Upper lobe of right lung (tissue), 1 donor: ENCODE measurements around the gene TIGAR. TPM values are rescaled to one million over a fixed set of nuclear protein-coding genes. Genes with fewer than 3 reads are reported as not detected.
A peak's percentile ranks its signal among the peaks of the same experiment; 100 is the strongest.

Source experiments
- ATAC-seq: fragments of 200-7000 bp; cut with Tn5 transposase; one replicate; pipeline ENCODE4 v1.9.1; 2020; ENCODE audit warnings: mild to moderate bottlenecking, moderate library complexity
- DNase-seq: peaks from one replicate; pipeline ENCODE4 v3.0.0-alpha.2; 2020
- H3K27ac ChIP-seq: fragments of 200-600 bp; one replicate; pipeline ENCODE4 v1.8.0; 2022
- H3K27me3 ChIP-seq: fragments of 200-600 bp; one replicate; pipeline ENCODE4 v1.8.0; 2022; ENCODE audit warnings: mild to moderate bottlenecking
- H3K36me3 ChIP-seq: fragments of 200-600 bp; one replicate; pipeline ENCODE4 v1.8.0; 2022
- H3K4me1 ChIP-seq: fragments of 200-600 bp; one replicate; pipeline ENCODE4 v1.8.0; 2022
- H3K4me3 ChIP-seq: fragments of 200-600 bp; one replicate; pipeline ENCODE4 v1.8.0; 2022; ENCODE audit warnings: mild to moderate bottlenecking
- H3K9me3 ChIP-seq: fragments of 200-600 bp; one replicate; pipeline ENCODE4 v1.8.0; 2022
- CTCF ChIP-seq: fragments of 200-600 bp; IDR thresholded peaks from one replicate; pipeline ENCODE4 v1.8.0; 2022; ENCODE audit warnings: antibody characterized with exemption
- intact Hi-C: fragments of 100-400 bp; cut with DNase I; formaldehyde crosslinking; loops from one replicate; pipeline ENCODE4 v1.11.0; 2022
- total RNA-seq: library from RNA; stranded (reverse); fragmentation: NEBNext Ultra II Directional; extraction: Animal tissue kit (Norgen Biotek cat#: 25700); gene quantifications from one replicate; pipeline ENCODE4 v1.2.1, GENCODE V29; 2021
- donor health status: DM: no; HTN: yes; CAD: no; lungs with severe emphysema.

The TIGAR gene
- total RNA-seq, 1 donor from 2014 or later: 20.0 TPM

DNA sequence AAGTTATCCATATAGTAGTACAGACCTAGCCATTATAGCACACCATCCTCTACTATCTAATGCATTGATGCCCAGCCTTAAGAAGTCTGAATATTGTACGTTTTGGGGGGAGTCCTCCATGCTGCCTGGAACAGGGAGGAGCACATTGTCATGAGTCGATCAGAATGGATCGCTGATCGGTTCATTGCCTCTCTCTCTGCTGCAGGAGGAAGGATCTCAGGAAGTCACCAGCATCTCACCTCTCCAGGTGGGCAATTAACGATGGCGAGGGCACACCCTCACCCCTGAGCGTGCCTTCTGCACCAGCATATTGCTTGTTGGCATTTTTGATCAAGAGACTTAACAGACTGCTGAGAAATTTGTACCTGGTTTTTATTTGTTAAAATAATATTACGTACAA is 35.9 kb upstream of the TIGAR start:
- Histone ChIP-seq H3K4me1 (peaks cover 29% of the 10 kb centered on the region), H3K36me3 (peaks cover 73% of the 10 kb centered on the region), H3K9me3 (no peaks in the 10 kb centered on the region), H3K4me3 (no peak overlapping the region), H3K27ac (no peak overlapping the region), H3K27me3 (no peaks in the 10 kb centered on the region)
- TF ChIP-seq CTCF: no peak
- ATAC-seq (no peak), DNase-seq (no peak)
- intact Hi-C loops: no loop called here

DNA sequence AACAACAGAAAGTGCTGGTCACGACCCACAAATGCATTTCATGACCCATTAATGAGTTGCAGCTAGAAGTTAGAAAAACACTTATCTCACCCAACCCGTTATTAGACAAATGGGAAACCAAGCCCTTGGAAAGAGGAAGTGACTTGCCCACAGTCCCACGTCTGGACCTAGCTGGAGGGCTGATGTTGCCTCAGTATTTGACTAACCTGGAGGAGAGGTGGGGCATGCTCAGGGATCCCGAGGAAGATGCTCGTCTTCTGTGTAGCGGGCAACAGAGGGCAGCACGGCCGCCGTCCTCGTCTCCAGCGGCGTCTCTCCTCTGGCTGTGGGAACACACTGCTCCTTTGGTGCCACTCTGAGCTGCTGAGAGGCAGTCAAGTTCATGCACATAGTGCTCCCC is 34.8 kb upstream of the TIGAR start:
- no peak for TF ChIP-seq CTCF
- peak; percentile 5 for ATAC-seq
- intact Hi-C loops: no loop called here
- H3K4me3 ChIP-seq: no peak overlapping the region
- DNase-seq: no peak
- H3K27ac ChIP-seq: no peak overlapping the region
- H3K36me3 ChIP-seq: peaks cover 73% of the 10 kb centered on the region
- no peaks in the 10 kb centered on the region for H3K9me3 ChIP-seq
- H3K27me3 ChIP-seq: no peaks in the 10 kb centered on the region
- peaks cover 19% of the 10 kb centered on the region for H3K4me1 ChIP-seq

- H3K4me3 ChIP-seq: no peak overlapping the region
- intact Hi-C loops: no loop called here
- H3K27me3 ChIP-seq: no peaks in the 10 kb centered on the region
- no peak overlapping the region for H3K27ac ChIP-seq
- H3K9me3 ChIP-seq: no peaks in the 10 kb centered on the region
- peaks cover 74% of the 10 kb centered on the region for H3K36me3 ChIP-seq
- ATAC-seq (no peak), DNase-seq (no peak)
- TF ChIP-seq CTCF: no peak
- H3K4me1 ChIP-seq: peaks cover 19% of the 10 kb centered on the region
Observed at GRCh38 chr12:4286771-4287317, 34.2 kb upstream of the TIGAR start.

GRCh38 chr12:4287325-4288211 is 33.4 kb upstream of the TIGAR start:
- Histone ChIP-seq H3K27ac (no peak overlapping the region), H3K4me3 (no peak overlapping the region), H3K27me3 (no peaks in the 10 kb centered on the region), H3K36me3 (peaks cover 67% of the 10 kb centered on the region), H3K4me1 (peaks cover 19% of the 10 kb centered on the region), H3K9me3 (no peaks in the 10 kb centered on the region)
- intact Hi-C loops: no loop called here
- DNase-seq (no peak), ATAC-seq (peak; percentile 46)
- TF ChIP-seq CTCF: no peak

DNA sequence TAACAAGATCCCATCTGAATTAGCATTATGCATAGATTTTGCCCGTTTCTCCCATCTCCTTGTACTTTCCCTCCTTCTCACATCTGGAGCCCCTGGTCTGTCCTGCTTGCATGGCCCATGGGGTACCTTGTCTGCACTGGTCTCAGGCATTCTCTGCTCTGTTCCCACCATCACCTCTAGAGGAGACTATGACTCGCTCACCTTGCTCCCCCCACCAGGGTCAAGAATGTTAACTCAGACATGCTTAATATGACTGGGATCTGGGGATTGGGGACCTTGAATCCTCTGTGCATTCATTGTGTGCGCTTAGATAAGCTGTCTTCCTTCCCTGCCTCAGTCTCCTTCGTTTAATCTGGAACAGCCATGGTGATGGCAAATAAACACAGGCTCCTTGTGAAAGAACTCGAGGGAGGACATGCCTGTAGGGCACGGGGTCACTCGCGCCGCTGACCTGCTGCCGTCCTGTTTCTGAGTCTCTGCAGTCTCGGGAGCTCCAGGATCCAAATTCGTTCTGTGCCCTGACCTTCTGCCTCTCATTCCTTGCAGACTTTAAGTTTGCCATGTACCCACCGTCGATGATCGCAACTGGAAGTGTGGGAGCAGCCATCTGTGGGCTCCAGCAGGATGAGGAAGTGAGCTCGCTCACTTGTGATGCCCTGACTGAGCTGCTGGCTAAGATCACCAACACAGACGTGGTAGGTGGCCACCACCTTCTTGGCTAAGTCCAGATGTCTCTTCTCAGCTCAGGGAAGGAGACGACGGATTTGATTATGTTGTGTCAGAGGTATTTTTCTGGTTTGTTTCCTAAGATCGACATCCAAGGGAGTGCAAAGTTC is 32.5 kb upstream of the TIGAR start:
- DNase-seq (no peak), ATAC-seq (peak; percentile 58)
- intact Hi-C loops: no loop called here
- H3K4me1 ChIP-seq: peaks cover 19% of the 10 kb centered on the region
- no peaks in the 10 kb centered on the region for H3K27me3 ChIP-seq
- no peaks in the 10 kb centered on the region for H3K9me3 ChIP-seq
- peaks cover 58% of the 10 kb centered on the region for H3K36me3 ChIP-seq
- peak overlapping the region; percentile 70 for H3K27ac ChIP-seq
- H3K4me3 ChIP-seq: no peak overlapping the region
- no peak for TF ChIP-seq CTCF
